Caco-2 (cell line): ENCODE measurements around the gene GRAMD1A. TPM values are rescaled to one million over a fixed set of nuclear protein-coding genes. Genes with fewer than 3 reads are reported as not detected.

Source experiments
- BruUV-seq: library from RNA; stranded (reverse); fragments of 400-500 nt; replicated peaks from 2 replicates; lab custom pipeline; 2021; lab: Mats Ljungman, UMichigan
- CTCF ChIA-PET: fragments of 300-600 bp; sonication (Branson Sonifier 250); formaldehyde crosslinking; loops from one replicate; lab custom pipeline; 2022; ENCODE audit warnings: antibody characterized with exemption; lab: Charles Lee
- POLR2A ChIA-PET: fragments of 300-600 bp; sonication (Branson Sonifier 250); formaldehyde crosslinking; loops from one replicate; lab custom pipeline; 2022; ENCODE audit warnings: antibody characterized with exemption; lab: Charles Lee
- DNase-seq, 2 experiments: peaks; one replicate each; pipeline versions ENCODE4 v3.0.0 to v3.0.0-alpha.2; 2020 to 2022
- H3K27me3 ChIP-seq: replicated peaks from 2 replicates; pipeline ENCODE4 v1.6.0; 2011; ENCODE audit warnings: low read length; ENCODE audit not compliant: control insufficient read depth, insufficient read depth
- H3K36me3 ChIP-seq: 2 replicates; pipeline ENCODE4 v1.5.1; 2011; ENCODE audit warnings: low read length; ENCODE audit not compliant: control insufficient read depth, insufficient read depth
- H3K4me1 ChIP-seq: fragments of 250-450 bp; sonication (Bioruptor Pico); 2 replicates; pipeline ENCODE4 v1.5.1; 2020; ENCODE audit warnings: mild to moderate bottlenecking
- H3K4me3 ChIP-seq: 2 replicates; pipeline ENCODE4 v1.5.1; 2011; ENCODE audit warnings: low read depth, mild to moderate bottlenecking, control low read depth, low read length
- H3K9me3 ChIP-seq: fragments of 250-450 bp; sonication (Bioruptor Pico); 2 replicates; pipeline ENCODE4 v1.5.1; 2020; ENCODE audit warnings: mild to moderate bottlenecking, moderate library complexity
- H3K27ac Mint-ChIP-seq: one replicate; pipeline ENCODE4 v1.8.0; 2022; ENCODE audit warnings: mixed read lengths; ENCODE audit not compliant: unreplicated experiment
- H3K27me3 Mint-ChIP-seq: one replicate; pipeline ENCODE4 v1.8.0; 2022; ENCODE audit warnings: mixed read lengths; ENCODE audit not compliant: insufficient read depth, unreplicated experiment
- H3K36me3 Mint-ChIP-seq: one replicate; pipeline ENCODE4 v1.8.0; 2022; ENCODE audit warnings: mild to moderate bottlenecking, mixed read lengths; ENCODE audit not compliant: insufficient read depth, unreplicated experiment
- H3K4me1 Mint-ChIP-seq: one replicate; pipeline ENCODE4 v1.8.0; 2022; ENCODE audit warnings: low read depth, mixed read lengths; ENCODE audit not compliant: unreplicated experiment
- H3K4me3 Mint-ChIP-seq: one replicate; pipeline ENCODE4 v1.8.0; 2022; ENCODE audit warnings: mild to moderate bottlenecking, moderate library complexity, mixed read lengths; ENCODE audit not compliant: unreplicated experiment
- H3K9me3 Mint-ChIP-seq: one replicate; pipeline ENCODE4 v1.8.0; 2022; ENCODE audit warnings: mixed read lengths; ENCODE audit not compliant: unreplicated experiment
- CTCF ChIP-seq, 2 experiments: fragments of 200-600 bp in 1 of 2; IDR thresholded peaks; 1 replicate in 1 of 2; 2 replicates in 1 of 2; pipeline versions ENCODE4 v1.5.1 to v1.8.0; 2011 to 2022; ENCODE audit warnings: antibody characterized with exemption in 1 of 2, control low read depth in 1 of 2, inconsistent platforms in 1 of 2, low read depth in 1 of 2, low read length in 1 of 2, mild to moderate bottlenecking in 1 of 2, moderate library complexity in 1 of 2; ENCODE audit not compliant: insufficient read depth in 1 of 2, severe bottlenecking in 1 of 2, unreplicated experiment in 1 of 2
- intact Hi-C: fragments of 100-400 bp; cut with micrococcal nuclease; formaldehyde crosslinking; loops from one replicate; pipeline ENCODE4 v1.10.0; 2022; ENCODE audit not compliant: unreplicated experiment
- total RNA-seq: library from RNA; stranded (reverse); gene quantifications from 2 replicates; pipeline ENCODE4 v1.2.3, GENCODE V29; 2022

Gene GRAMD1A
- total RNA-seq, 1 experiment from 2014 or later = 110 TPM

- peak overlapping the region; percentile 16; the same call in 1 of the 2 replicates for H3K4me3 ChIP-seq
- intact Hi-C loops = loop anchor here (1.0 to 10.0 kb wide), 2 partner anchors 9 to 195 kb away; no protein-coding TSS in a partner anchor
- H3K4me1 ChIP-seq = peaks cover 36% of the 10 kb centered on the region
- H3K36me3 ChIP-seq = no peaks in the 10 kb centered on the region; the same call in 1 of the 2 replicates
- H3K9me3 Mint-ChIP-seq = no peaks in the 10 kb centered on the region
- CTCF ChIA-PET = no interaction called here
- no peaks in the 10 kb centered on the region for H3K9me3 ChIP-seq
- DNase-seq = no peak
- peaks cover 23% of the 10 kb centered on the region for H3K36me3 Mint-ChIP-seq
- TF ChIP-seq CTCF (IDR thresholded peaks at IDR 0.05; ENCODE audit: insufficient read depth in 1 of 2, low read depth in 1 of 2, low read length in 1 of 2, severe bottlenecking in 1 of 2, unreplicated experiment in 1 of 2) = no peak
- no TSS peak for BruUV-seq
- no peaks in the 10 kb centered on the region for H3K27me3 ChIP-seq
- peak overlapping the region; percentile 89 for H3K4me3 Mint-ChIP-seq
- H3K27me3 Mint-ChIP-seq = no peaks in the 10 kb centered on the region
- POLR2A ChIA-PET = no interaction called here
- H3K4me1 Mint-ChIP-seq = peaks cover 25% of the 10 kb centered on the region
- H3K27ac Mint-ChIP-seq = peak overlapping the region; percentile 90
These were observed 40.0 kb downstream of the GRAMD1A start for GRCh38 chr19:35039881-35040825.

GRCh38 chr19:35040826-35041547 is 40.9 kb downstream of the GRAMD1A start:
- DNase-seq = peak; percentile 94 to 97

More at GRCh38 chr19:35040826-35041547, 40.9 kb downstream of the GRAMD1A start:
- Mint-ChIP-seq H3K36me3 (peaks cover 23% of the 10 kb centered on the region), H3K27me3 (no peaks in the 10 kb centered on the region), H3K4me3 (peak overlapping the region; percentile 89), H3K4me1 (peaks cover 25% of the 10 kb centered on the region), H3K27ac (peak overlapping the region; percentile 90), H3K9me3 (no peaks in the 10 kb centered on the region)
- Histone ChIP-seq H3K36me3 (peaks cover 2% of the 10 kb centered on the region; the same call in 1 of the 2 replicates), H3K9me3 (no peaks in the 10 kb centered on the region), H3K4me3 (peak overlapping the region; percentile 57), H3K27me3 (no peaks in the 10 kb centered on the region), H3K4me1 (peaks cover 36% of the 10 kb centered on the region)
- TF ChIP-seq CTCF (IDR thresholded peaks at IDR 0.05; ENCODE audit: insufficient read depth in 1 of 2, low read depth in 1 of 2, low read length in 1 of 2, severe bottlenecking in 1 of 2, unreplicated experiment in 1 of 2) = no peak
- ChIA-PET CTCF (interaction anchor here (0.5 to 1.0 kb wide), 5 partner anchors 15 to 652 kb away, joined by 3 to 6 read pairs (median 3); partner anchors contain the start of genes GRAMD1A and LGI4), POLR2A (interaction anchor here (1.0 kb wide), 1 partner anchor 34 kb away, joined by 10 read pairs; no protein-coding TSS in a partner anchor)
- BruUV-seq = TSS peak; percentile 84
- intact Hi-C loops = loop anchor here (1.0 to 10.0 kb wide), 4 partner anchors 10 to 196 kb away; no protein-coding TSS in a partner anchor
